RPMI8226 (cell line): ENCODE results near the gene ALDH4A1.
"Not testable (repeated sequence)": the region's sequence is repeated elsewhere in the genome, so short reads cannot be mapped to it uniquely, and the experiment has no call there.

ENCODE experiments used
- DNase-seq: peaks from one replicate; pipeline ENCODE4 v3.0.0-alpha.2; 2015

Gene ALDH4A1

GRCh38 chr1:18874036-18874435 lies 28.3 kb downstream of the ALDH4A1 start:
- DNase-seq: no peak

- no peak for DNase-seq
Measured at GRCh38 chr1:18872071-18872611, 30.2 kb downstream of the ALDH4A1 start.

GRCh38 chr1:18871401-18872070 lies 30.8 kb downstream of the ALDH4A1 start:
- no peak for DNase-seq

GRCh38 chr1:18870957-18871356 lies 31.4 kb downstream of the ALDH4A1 start:
- no peak for DNase-seq

GRCh38 chr1:18870595-18870865 lies 31.8 kb downstream of the ALDH4A1 start:
- peak; percentile 18 for DNase-seq

GRCh38 chr1:18869847-18870594 lies 32.3 kb downstream of the ALDH4A1 start:
- DNase-seq: no peak

- DNase-seq: no peak
Measured at GRCh38 chr1:18868801-18869424, 33.4 kb downstream of the ALDH4A1 start.

GRCh38 chr1:18868354-18868753 lies 34.0 kb downstream of the ALDH4A1 start:
- no peak for DNase-seq

GRCh38 chr1:18866846-18867245 lies 35.5 kb downstream of the ALDH4A1 start:
- DNase-seq: no peak

- no peak for DNase-seq
Measured at GRCh38 chr1:18866314-18866713, 36.0 kb downstream of the ALDH4A1 start.

GRCh38 chr1:18865176-18865575 lies 37.2 kb downstream of the ALDH4A1 start:
- DNase-seq: no peak

- DNase-seq: no peak
Measured at GRCh38 chr1:18861590-18861989, 40.8 kb downstream of the ALDH4A1 start.

- DNase-seq: no peak
Measured at GRCh38 chr1:18861082-18861481, 41.3 kb downstream of the ALDH4A1 start.

GRCh38 chr1:18859560-18859959 lies 42.8 kb downstream of the ALDH4A1 start, which contains the start of gene TAS1R2:
Gene TAS1R2 (minus strand): TSS chr1:18859660. CDS start chr1:18859660, 0 bp downstream.
- no peak for DNase-seq

GRCh38 chr1:18858070-18858688 lies 44.2 kb downstream of the ALDH4A1 start:
- DNase-seq: no peak

GRCh38 chr1:18856435-18856834 lies 45.9 kb downstream of the ALDH4A1 start:
- no peak for DNase-seq

- no peak for DNase-seq
Measured at GRCh38 chr1:18855573-18855972, 46.8 kb downstream of the ALDH4A1 start.

GRCh38 chr1:18854331-18855025 lies 47.9 kb downstream of the ALDH4A1 start:
- DNase-seq: peak; percentile 17

GRCh38 chr1:18852501-18852900 lies 49.9 kb downstream of the ALDH4A1 start:
- no peak for DNase-seq

- DNase-seq: no peak
Measured at GRCh38 chr1:18849261-18849711, 53.1 kb downstream of the ALDH4A1 start.

GRCh38 chr1:18847723-18848122 lies 54.6 kb downstream of the ALDH4A1 start:
- DNase-seq: not testable (repeated sequence)

- no peak for DNase-seq
Measured at GRCh38 chr1:18840145-18840544, 62.2 kb downstream of the ALDH4A1 start.

- peak; percentile 14 for DNase-seq
Measured at GRCh38 chr1:18836654-18837053, 65.7 kb downstream of the ALDH4A1 start.
